Effector CD8-positive, alpha-beta T cell (primary cell): ENCODE measurements around the gene ARHGAP19.
"Not testable (repeated sequence)": the region's sequence is repeated elsewhere in the genome, so short reads cannot be mapped to it uniquely, and the experiment has no call there.

ENCODE experiments used
- DNase-seq: peaks from one replicate; lab custom pipeline; 2025; lab: John Stamatoyannopoulos, UW

ARHGAP19 gene

GRCh38 chr10:97280783-97281182 lies 11.7 kb downstream of the ARHGAP19 start:
- no peak for DNase-seq

DNA sequence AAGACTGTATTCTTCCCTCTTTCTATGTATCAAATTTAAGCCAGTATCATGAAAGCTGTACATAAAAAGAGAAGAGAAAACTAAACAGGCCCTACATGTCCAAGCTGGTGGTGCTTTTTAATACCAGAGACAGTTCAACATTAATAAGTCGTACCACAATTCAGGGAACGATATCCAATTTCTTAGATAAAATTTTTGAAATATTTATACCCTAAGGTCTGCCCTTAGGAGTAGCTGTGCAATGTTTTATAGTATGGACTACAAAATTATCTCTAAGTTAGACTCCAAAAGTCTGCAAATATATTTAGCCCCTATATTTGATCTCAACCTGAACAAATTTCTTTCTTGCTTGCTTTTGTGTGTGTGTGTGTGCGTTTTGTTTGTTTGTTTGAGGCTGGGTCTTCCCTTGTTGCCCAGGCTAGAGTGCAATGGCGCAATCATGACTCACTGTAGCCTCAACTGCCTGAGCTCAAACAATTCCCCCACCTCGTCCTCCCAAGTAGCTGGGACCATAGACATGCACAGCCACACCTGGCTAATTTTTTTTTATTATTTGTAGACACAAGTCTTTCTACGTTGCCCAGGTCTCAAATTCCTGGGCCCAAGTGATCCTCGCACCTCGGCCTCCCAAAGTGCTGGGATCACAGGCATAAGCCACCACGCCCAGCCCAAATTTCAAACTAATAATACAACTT lies 13.2 kb downstream of the ARHGAP19 start:
- no peak for DNase-seq

GRCh38 chr10:97278491-97278989 lies 13.9 kb downstream of the ARHGAP19 start:
- DNase-seq = no peak

DNA sequence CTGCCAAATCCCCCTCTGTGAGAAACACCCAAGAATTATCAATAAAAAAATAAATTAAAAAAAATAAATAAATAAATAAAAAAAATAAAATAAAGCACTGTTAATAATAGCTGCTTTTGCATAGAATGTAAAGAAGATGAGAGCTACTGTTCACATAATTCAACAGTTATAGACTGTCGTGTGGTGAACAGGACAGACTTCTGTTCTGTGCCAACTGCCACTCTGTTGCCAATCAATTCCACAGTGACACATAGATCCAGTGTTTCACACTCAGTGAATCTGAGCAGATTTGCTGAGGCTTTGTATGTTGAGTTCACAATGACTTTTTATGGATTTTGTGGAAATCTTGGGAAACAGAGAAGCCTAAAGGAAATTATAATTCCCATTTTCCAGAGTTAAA lies 14.9 kb downstream of the ARHGAP19 start:
- DNase-seq = no peak

- DNase-seq = no peak
Observed at GRCh38 chr10:97274828-97275227, 17.6 kb downstream of the ARHGAP19 start.

- DNase-seq = no peak
Observed at GRCh38 chr10:97273700-97274099, 18.7 kb downstream of the ARHGAP19 start.

GRCh38 chr10:97270523-97271154 lies 21.8 kb downstream of the ARHGAP19 start:
- no peak for DNase-seq

DNA sequence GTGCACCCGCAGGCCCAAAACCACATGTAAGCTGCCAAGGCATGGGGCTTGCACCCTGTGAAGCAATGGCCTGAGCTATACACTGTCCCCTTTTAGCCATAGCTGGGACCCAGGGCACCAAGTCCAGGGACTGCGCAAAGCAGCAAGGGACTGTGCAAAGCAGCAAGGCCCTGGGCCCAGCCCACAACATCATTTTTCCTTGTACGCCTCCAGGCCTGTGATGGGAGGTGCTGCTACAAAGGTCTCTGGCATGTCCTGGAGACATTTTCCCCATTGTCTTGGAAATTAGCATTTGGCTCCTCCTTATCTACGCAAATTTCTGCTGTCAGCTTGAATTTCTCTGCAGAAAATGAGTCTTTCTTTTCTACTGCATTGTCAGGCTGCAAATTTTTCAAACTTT lies 24.8 kb downstream of the ARHGAP19 start:
- DNase-seq = no peak

DNA sequence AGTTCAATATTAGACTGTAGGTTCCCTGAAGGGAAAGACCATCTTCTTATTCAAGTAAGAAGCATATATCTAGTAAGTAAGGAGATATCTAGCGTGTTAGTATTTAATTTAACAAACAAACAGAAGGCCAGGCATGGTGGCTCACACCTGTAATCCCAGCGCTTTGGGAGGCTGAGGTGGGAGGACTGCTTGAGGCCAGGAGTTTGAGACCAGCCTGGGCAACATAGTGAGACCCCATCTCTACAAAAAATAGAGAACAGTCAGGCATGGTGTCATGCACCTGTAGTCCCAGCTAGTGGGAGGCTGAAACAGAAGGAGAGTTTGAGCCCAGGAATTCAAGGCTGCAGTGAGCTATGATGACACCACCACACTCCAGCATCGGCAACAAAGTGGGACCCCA lies 27.3 kb downstream of the ARHGAP19 start:
- not testable (repeated sequence) for DNase-seq

GRCh38 chr10:97263971-97264370 lies 28.5 kb downstream of the ARHGAP19 start:
- DNase-seq = no peak

GRCh38 chr10:97261656-97262055 lies 30.8 kb downstream of the ARHGAP19 start:
- DNase-seq = no peak

DNA sequence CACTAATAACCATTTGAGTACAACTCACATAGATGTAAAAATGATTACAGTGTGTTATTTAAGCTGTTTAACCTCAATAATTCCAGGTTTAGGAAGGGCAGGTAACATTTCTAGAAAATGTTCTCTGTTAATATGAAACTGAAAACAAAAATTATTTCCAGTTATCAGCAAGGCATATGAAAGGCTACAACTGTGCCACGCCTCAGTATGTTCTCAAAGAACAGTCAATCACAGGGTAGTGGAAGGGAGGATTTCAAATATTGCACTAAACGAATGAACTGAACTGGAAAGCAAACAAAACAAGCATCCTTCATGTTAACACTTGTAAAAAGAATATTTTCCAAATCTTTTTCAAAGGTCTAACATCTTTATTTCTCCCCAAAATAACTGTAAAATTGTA lies 31.3 kb downstream of the ARHGAP19 start:
- no peak for DNase-seq

DNA sequence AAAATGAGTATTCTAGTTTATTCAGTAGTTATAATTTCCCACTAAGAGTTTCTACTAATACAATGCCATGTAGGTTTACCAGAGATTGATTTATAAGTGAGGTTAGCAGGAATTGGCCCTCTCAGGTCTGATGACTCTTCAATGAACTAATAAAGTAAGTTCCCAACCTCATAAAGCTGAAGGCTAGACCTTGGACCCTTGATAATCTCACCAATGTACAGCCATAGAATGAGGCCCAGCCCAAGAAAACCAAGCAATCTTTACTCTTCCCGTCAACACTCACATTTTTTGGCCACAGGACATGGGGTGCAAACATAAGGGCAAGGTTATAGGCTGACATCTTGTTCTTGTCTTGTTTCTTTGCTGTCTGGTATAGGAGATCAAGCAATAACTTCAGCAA lies 33.3 kb downstream of the ARHGAP19 start:
- no peak for DNase-seq

GRCh38 chr10:97256356-97256755 lies 36.1 kb downstream of the ARHGAP19 start:
- DNase-seq = no peak

GRCh38 chr10:97255512-97256293 lies 36.7 kb downstream of the ARHGAP19 start:
- no peak for DNase-seq

GRCh38 chr10:97254694-97255093 lies 37.7 kb downstream of the ARHGAP19 start:
- DNase-seq = no peak

DNA sequence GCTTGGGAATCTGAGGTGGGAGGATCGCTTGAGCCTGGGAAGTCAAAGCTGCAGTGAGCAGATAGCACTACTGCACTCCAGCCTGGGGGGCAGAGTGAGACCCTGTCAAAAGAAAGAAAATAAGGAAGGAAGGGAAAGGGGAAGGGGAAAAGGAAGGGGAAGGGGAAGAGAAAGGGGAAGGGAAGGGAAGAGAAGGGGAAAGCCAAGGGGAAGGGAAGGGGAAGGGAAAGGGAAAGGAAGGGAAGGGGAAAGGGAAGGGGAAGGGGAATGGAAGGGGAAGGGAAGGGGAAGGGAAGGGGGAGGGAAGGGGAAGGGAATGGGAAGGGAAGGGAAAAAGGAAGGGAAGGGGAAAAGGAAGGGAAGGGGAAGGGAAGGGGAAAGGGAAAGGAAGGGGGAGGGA lies 41.5 kb downstream of the ARHGAP19 start:
- no peak for DNase-seq

GRCh38 chr10:97243836-97244235 lies 48.6 kb downstream of the ARHGAP19 start:
- no peak for DNase-seq

- no peak for DNase-seq
Observed at GRCh38 chr10:97238855-97239254, 53.6 kb downstream of the ARHGAP19 start.

GRCh38 chr10:97235353-97235752 lies 57.1 kb downstream of the ARHGAP19 start:
- no peak for DNase-seq

- no peak for DNase-seq
Observed at GRCh38 chr10:97234400-97234799, 58.0 kb downstream of the ARHGAP19 start.

GRCh38 chr10:97230146-97230545 lies 62.3 kb downstream of the ARHGAP19 start:
- no peak for DNase-seq
